GM15510 (cell line): Measurements from ENCODE around the gene CCR4.

Source experiments
- POLR2A ChIP-seq: IDR thresholded peaks from 3 replicates; pipeline ENCODE4 v1.6.1; 2011; ENCODE audit warnings: borderline replicate concordance; ENCODE audit not compliant: insufficient read length; ENCODE audit errors: extremely low read depth

Gene CCR4

GRCh38 chr3:32975891-32976595 lies 24.6 kb downstream of the CCR4 start:
- TF ChIP-seq POLR2A, result no peak

GRCh38 chr3:32977861-32978260 lies 26.4 kb downstream of the CCR4 start:
- no peak for TF ChIP-seq POLR2A

DNA sequence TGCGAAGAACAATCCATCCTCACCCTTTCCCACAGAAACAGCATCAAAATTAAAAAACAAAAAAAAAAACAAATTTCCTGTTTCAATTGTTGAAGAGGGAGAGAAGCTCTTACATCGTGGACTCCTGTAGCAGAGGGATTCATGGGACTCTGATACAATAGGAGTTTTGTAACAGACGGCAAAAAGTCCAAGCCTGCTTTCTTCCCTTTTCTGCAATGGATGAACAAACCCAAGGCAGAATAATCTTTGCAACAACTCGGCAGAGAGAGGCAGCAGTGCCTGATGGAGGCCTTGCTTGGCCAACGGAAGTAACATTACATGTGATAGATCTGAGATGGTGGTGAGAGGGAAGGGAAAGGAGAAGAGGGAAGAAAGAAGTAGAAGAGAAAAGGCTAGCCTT lies 26.9 kb downstream of the CCR4 start:
- no peak for TF ChIP-seq POLR2A

DNA sequence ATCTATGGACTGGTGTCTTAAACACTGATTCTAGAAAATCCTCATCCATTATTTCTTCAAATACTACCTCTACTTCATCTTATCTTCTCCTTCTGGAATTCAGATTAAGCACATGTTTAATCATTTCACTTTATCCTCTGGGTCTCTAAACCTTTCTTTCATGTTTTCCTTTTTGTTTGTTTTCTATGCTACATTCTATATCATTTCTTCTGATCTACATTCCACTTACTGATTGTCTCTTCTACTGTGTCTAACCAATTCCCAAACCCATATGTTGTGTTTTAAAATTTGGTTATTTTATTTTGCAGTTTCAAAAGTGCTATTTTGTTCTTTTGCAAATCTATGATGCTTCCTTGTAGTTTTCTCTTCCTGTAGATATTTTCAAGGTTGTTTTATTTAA lies 31.7 kb downstream of the CCR4 start:
- no peak for TF ChIP-seq POLR2A

GRCh38 chr3:32989171-32989570 lies 37.7 kb downstream of the CCR4 start:
- TF ChIP-seq POLR2A, result no peak

DNA sequence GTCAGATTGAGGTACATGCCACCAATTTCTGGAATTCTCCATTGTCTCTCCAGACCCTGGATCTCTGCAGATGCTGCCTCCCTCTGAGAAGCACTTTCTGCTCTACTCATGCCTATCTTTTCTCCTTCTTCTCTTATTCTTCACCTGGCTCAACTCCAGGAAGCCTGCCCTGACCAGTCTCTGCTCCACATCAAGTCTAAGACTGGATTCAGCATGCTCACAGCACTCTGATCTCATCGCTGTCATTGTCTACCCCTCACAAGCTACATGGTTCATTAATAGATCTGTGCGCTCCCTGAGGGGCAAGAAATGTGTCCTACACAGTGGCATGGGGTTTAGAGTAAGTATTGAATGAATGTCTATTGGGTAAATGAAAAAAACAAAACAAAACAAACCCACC lies 38.7 kb downstream of the CCR4 start:
- TF ChIP-seq POLR2A, result no peak

DNA sequence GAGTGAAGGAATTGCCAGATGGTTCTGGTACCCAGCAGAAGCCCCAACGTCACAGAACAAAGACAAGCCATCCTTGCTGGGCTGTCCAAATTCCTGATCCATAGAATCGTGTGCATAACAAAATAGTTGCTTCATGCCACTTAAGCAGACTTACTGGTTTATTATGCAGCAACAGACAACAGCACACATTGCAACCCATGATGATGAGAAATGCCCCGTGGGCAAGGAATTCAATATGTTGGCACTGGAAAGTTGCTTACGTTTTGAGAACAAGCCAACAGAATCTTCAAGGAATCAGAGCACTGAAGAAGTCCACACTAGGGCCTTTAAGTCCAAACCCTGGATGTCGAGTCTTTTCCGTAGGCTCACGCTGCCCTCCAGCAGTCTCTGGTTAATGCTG lies 40.3 kb downstream of the CCR4 start:
- TF ChIP-seq POLR2A, result no peak

- TF ChIP-seq POLR2A, result no peak
Observed at GRCh38 chr3:32992310-32992686, 40.9 kb downstream of the CCR4 start.

GRCh38 chr3:32994045-32994444 lies 42.6 kb downstream of the CCR4 start:
- TF ChIP-seq POLR2A, result no peak

DNA sequence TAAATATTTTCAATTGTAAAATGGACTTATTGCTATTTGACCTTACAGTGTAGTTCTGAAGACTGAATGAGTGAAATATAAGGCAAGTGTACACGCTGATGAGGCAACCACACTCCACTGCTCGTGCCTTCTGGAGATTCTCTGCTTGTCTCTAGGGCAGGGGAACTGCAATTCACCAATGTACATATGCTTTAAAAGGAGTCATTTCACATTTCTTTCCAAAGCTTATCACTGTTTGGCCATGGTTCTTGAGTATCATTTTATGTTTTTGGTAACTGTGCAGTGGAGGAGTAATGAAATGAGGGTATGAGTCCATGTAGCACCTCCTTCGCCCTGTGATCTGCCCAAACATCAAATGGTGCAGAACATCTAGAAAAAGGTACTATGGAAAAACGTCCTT lies 43.7 kb downstream of the CCR4 start:
- no peak for TF ChIP-seq POLR2A

DNA sequence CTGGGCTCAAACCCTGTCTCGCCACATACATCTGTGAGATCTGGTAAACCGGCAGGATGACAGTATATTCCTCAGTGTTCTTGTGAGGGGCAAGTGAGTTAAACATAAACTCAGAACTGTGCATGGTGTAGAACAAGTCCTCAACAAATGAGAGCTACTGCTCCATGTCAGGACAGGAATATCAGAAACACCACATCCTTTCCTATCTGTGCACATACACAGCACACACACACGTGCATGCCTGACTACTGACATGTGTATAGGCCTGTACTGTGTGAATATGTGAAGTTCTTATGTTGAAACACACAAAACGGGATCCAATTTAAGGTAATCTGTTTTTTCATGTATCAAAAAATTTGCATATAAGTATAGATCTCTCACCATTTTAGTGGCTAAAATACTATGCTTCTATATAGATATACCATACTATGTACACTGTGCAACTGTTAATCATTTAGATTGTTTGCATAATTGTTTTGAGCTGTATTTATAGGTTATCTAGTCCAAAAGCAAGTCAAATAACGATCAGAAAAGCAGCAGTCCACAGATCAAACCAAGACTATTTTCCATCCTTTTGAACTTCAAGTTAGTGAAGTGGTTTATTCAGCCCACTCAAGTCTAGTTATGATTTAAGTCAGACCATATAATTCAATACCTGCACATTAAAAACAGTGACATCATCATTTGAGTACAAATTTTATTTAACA lies 44.8 kb downstream of the CCR4 start:
- TF ChIP-seq POLR2A, result no peak

DNA sequence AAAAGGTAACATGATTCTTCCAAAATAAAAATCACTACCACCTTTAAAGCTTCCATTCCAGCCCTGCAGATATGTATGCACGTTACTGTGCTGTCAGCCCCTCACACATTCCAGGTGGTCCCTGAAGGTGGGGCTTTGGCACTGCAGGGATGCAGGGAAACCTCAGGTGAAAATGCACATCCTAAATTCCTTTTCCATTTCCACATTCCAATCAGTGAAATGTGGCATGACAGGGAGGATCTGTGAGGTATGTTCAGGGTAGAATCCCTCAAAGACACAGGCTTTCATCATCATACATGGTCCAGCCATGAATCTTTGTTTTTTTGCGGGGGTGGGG lies 45.3 kb downstream of the CCR4 start:
- no peak for TF ChIP-seq POLR2A

DNA sequence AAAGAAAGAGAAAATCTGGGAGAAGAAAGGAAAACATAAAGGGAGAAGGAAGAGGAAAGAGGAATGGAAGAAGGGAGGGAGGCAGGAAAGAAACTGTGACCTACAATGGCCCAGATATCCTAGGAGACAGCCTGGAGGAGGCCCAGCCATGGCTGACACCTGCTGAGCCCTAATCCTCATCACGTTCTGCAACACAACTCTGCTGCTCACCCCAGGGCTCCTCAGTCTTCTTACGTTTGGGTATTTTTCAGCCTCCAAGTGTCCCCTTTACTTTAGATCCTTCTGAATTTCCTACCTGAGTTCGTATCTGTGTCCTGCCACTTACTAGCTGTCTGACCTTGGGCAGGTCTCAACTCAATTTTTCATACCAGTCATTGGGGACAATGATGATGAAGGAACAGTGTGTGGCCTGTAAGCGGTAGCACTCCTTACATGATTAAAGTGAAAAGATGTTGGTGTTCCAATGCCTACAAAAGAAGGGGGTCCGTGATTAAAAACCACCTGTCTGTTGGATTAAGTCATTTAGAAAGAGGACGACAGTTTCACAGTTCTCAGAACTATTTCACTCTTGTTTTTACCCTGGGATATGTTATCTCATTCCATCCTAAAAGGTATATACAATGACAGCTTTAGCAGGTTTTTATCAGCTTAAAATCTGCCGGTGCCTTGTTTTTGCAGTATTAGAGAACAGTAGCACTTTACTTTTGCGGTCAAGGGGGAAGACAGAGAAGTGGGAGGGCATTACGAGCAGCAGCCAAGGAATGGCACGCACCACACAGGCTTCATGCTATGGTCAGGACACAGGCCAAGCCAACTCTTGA lies 47.4 kb downstream of the CCR4 start:
- no peak for TF ChIP-seq POLR2A

DNA sequence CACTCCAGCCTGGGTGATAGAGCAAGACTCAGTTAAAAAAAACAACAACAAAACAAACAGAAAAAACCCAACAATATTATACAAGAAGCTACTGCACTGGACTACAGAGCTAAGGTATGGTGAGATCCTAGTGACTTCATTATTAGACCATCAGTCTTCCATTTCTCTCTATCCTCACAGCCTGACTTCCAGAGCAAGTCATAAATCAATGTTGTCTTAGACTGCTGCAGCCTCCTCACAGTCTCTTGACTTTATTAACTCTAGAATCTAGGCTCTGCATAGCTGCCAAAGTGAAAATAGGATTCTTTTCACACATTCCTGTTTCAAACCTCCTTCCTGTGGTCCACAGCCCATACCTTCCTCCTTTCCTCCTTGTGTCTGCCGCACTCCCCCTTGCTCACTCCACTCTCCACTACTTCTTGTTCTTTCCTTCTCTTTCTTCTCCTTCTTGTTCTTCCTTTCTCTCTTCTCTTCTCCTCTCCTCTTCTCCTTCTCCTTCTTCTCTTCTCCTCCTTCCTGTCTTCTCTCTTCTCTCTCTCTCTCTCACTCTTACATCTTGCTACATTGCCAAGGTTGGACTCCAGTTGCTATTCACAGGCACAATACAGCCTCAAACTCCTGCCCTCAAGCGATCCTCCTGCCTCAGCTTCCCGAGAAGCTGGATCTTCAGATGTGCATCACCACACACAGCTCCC lies 49.4 kb downstream of the CCR4 start:
- no peak for TF ChIP-seq POLR2A

DNA sequence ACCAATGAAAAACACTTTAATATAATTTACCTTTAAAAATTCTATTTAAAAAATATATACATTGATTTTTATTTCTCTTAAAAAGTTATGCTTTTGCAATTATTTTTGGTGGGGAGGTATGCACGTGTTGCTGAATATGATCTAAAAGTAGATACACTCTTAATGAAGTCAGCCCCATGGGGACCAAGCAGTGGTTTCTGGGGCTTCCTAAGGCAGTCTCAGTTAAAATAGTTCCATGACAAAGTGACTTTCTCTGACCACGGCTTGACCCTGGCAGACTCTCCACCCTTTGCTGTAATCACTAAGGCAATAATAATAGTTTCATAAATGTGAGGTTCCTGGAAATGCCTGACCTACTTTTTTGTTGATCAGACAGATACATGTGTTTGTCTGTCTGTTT lies 50.4 kb downstream of the CCR4 start:
- no peak for TF ChIP-seq POLR2A
